ENCODE measurements around the gene GPSM1. TPM values are rescaled to one million over a fixed set of nuclear protein-coding genes. Genes with fewer than 3 reads are reported as not detected.
"Not testable (repeated sequence)": the region's sequence is repeated elsewhere in the genome, so short reads cannot be mapped to it uniquely, and the experiment has no call there.

GPSM1 gene
- total and polyA plus RNA-seq, 3 donors from 2014 or later: 33.5 to 101 (median 84.4) TPM

GRCh38 chr9:136347472-136348256 is 20.3 kb downstream of the GPSM1 start:
- WGBS, 2 donors: 85 to 89% methylated on average over 28 to 34 of the region's 34 CpGs
- TF ChIP-seq CTCF (IDR thresholded peaks at IDR 0.05) (no peak), POLR2A (IDR thresholded peaks at IDR 0.05) (no peak)
- no peaks in the 10 kb centered on the region for H3K9me3 ChIP-seq
- H3K27ac ChIP-seq: no peak overlapping the region
- H3K4me3 ChIP-seq: no peak overlapping the region
- no peaks in the 10 kb centered on the region for H3K36me3 ChIP-seq (ENCODE audit: low read depth, missing control alignments)
- intact Hi-C loops (cut with DNase I; ENCODE audit: low total_unique reads): no loop called here
- no peaks in the 10 kb centered on the region for H3K27me3 ChIP-seq
- no peak for DNase-seq
- H3K4me1 ChIP-seq: peaks cover 26% of the 10 kb centered on the region

GRCh38 chr9:136348691-136349090 is 21.4 kb downstream of the GPSM1 start:
- H3K9me3 ChIP-seq: no peaks in the 10 kb centered on the region
- no peaks in the 10 kb centered on the region for H3K27me3 ChIP-seq
- intact Hi-C loops (cut with DNase I; ENCODE audit: low total_unique reads): no loop called here
- 90 to 96% methylated on average over 2 to 13 of the region's 14 CpGs for WGBS, 2 donors
- no peak overlapping the region for H3K4me3 ChIP-seq
- no peak for TF ChIP-seq POLR2A (IDR thresholded peaks at IDR 0.05)
- H3K27ac ChIP-seq: no peak overlapping the region
- H3K36me3 ChIP-seq (ENCODE audit: low read depth, missing control alignments): no peaks in the 10 kb centered on the region
- no peak for DNase-seq
- peaks cover 26% of the 10 kb centered on the region for H3K4me1 ChIP-seq

- DNase-seq: no peak
- intact Hi-C loops (cut with DNase I; ENCODE audit: low total_unique reads): no loop called here
- Histone ChIP-seq H3K9me3 (no peaks in the 10 kb centered on the region), H3K4me1 (peaks cover 32% of the 10 kb centered on the region), H3K27ac (no peak overlapping the region), H3K36me3 (ENCODE audit: low read depth, missing control alignments) (no peaks in the 10 kb centered on the region), H3K27me3 (no peaks in the 10 kb centered on the region), H3K4me3 (no peak overlapping the region)
- WGBS, 2 donors: 93 to 94% methylated on average over 15 to 23 of the region's 24 CpGs
- no peak for TF ChIP-seq POLR2A (IDR thresholded peaks at IDR 0.05)
- no peak for TF ChIP-seq CTCF (IDR thresholded peaks at IDR 0.05)
Observed at GRCh38 chr9:136349546-136349945, 22.2 kb downstream of the GPSM1 start.

- TF ChIP-seq CTCF (IDR thresholded peaks at IDR 0.05): no peak
- TF ChIP-seq POLR2A (IDR thresholded peaks at IDR 0.05): no peak
- no peaks in the 10 kb centered on the region for H3K27me3 ChIP-seq
- intact Hi-C loops (cut with DNase I; ENCODE audit: low total_unique reads): loop anchor here (10.0 kb wide), 1 partner anchor 1647 kb away; no protein-coding TSS in a partner anchor
- H3K36me3 ChIP-seq (ENCODE audit: low read depth, missing control alignments): no peaks in the 10 kb centered on the region
- H3K9me3 ChIP-seq: no peaks in the 10 kb centered on the region
- no peak for DNase-seq
- no peak overlapping the region for H3K27ac ChIP-seq
- no peak overlapping the region for H3K4me3 ChIP-seq
- WGBS, 2 donors: 68 to 71% methylated on average over 11 of the region's 11 CpGs
- peaks cover 29% of the 10 kb centered on the region for H3K4me1 ChIP-seq
Observed at GRCh38 chr9:136351252-136351800, 24.0 kb downstream of the GPSM1 start.

- WGBS, 2 donors: 93% methylated on average over 15 of the region's 24 CpGs; no CpG with 5 or more reads in 1 of the 2 donors
- H3K4me3 ChIP-seq; H3K27ac ChIP-seq; DNase-seq; H3K36me3 ChIP-seq (ENCODE audit: low read depth, missing control alignments); H3K27me3 ChIP-seq; H3K9me3 ChIP-seq: not testable (repeated sequence)
- intact Hi-C loops (cut with DNase I; ENCODE audit: low total_unique reads): loop anchor here (10.0 kb wide), 1 partner anchor 1647 kb away; no protein-coding TSS in a partner anchor
- peaks cover 28% of the 10 kb centered on the region for H3K4me1 ChIP-seq
Observed at GRCh38 chr9:136351868-136352267, 24.5 kb downstream of the GPSM1 start.
